ENCODE measurements around the gene TMEM178A. TPM values are rescaled to one million over a fixed set of nuclear protein-coding genes. Genes with fewer than 3 reads are reported as not detected.

The TMEM178A gene
- total RNA-seq, 2 donors from 2014 or later: 1.5 to 1.9 TPM

DNA sequence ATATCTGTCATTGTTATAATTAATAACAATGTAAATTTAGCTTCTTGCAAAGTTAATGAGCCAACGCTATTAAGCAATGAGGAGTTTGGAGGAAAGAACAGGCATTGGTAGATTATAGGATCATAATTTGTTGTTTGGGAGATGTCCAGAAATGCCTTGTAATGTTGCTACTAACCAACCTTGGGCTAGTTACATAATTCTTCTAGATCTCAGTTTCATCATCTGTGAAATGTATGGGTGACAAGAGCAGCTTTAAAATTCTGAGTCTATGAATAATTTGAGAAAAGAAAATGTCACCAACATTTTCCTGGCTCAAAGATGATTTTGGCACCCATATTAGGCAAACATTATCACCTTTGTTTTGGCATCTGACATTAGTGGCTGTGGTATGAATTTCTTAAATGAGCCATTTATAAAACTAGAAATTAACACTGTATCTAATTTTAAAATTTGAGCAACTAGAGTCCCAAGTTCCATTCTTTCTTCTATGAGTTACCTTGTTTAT, 2.9 kb downstream of the TMEM178A start:
- peaks cover 2 to 7% of the 10 kb centered on the region in 2 donors for H3K36me3 Mint-ChIP-seq (ENCODE audit: insufficient read depth in 2 of 2)
- no peaks in the 10 kb centered on the region for H3K9me3 Mint-ChIP-seq
- peaks cover 19% of the 10 kb centered on the region for H3K4me1 Mint-ChIP-seq (ENCODE audit: low read depth)
- ATAC-seq (replicated peaks in 1 of 2): no peak
- H3K4me3 Mint-ChIP-seq: no peak overlapping the region
- no peak overlapping the region for H3K27ac Mint-ChIP-seq
- peaks cover 83% of the 10 kb centered on the region for H3K27me3 Mint-ChIP-seq (ENCODE audit: low read depth)
- no peak for DNase-seq

DNA sequence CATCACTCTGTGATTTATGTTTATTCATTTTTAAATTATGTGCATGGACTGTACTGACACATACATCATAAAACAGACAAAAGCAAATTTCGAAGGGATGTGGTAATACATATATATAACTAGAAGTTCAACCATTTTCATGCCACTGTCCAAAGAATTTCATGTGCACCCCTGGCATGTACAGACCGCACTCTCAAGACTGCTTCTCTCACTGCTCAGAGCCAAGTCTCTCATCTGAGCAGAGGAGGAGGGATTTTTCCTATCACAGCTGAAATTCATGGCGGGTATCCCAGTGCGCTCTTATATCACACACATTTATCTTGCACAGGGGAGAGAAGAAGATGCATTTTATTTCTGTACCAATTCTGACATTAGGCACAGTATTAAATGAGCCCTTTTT, 5.9 kb downstream of the TMEM178A start:
- peaks cover 0 to 4% of the 10 kb centered on the region in 2 donors for H3K36me3 Mint-ChIP-seq (ENCODE audit: insufficient read depth in 2 of 2)
- no peak overlapping the region for H3K27ac Mint-ChIP-seq
- no peak overlapping the region for H3K4me3 Mint-ChIP-seq
- H3K9me3 Mint-ChIP-seq: no peaks in the 10 kb centered on the region
- no peak for DNase-seq
- peaks cover 7% of the 10 kb centered on the region for H3K4me1 Mint-ChIP-seq (ENCODE audit: low read depth)
- peaks cover 68% of the 10 kb centered on the region for H3K27me3 Mint-ChIP-seq (ENCODE audit: low read depth)
- no peak for ATAC-seq (replicated peaks in 1 of 2)

DNA sequence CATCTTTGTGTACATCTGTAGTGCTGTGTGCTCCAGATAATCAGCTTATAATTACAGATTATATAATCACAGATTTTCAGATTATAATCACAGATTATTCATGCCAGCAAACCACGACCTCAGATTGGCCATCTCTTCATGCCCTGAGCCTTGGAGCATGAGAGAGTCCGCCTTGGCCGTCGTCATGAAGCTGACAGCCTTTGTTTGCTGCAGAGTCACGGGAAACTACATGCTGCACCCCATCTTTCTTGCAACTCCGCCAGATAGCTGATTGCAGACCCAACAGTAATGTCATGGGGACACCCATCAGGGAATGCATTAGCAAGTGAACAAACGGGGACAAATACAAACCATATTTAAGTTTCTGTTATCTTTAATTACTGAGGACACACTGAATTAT, 7.3 kb downstream of the TMEM178A start:
- Mint-ChIP-seq H3K9me3 (no peaks in the 10 kb centered on the region), H3K4me3 (no peak overlapping the region), H3K4me1 (ENCODE audit: low read depth) (no peaks in the 10 kb centered on the region), H3K27me3 (ENCODE audit: low read depth) (peaks cover 63% of the 10 kb centered on the region), H3K36me3 (ENCODE audit: insufficient read depth in 2 of 2) (peaks cover 0 to 2% of the 10 kb centered on the region in 2 donors), H3K27ac (no peak overlapping the region)
- ATAC-seq (replicated peaks in 1 of 2) (no peak), DNase-seq (no peak)

DNA sequence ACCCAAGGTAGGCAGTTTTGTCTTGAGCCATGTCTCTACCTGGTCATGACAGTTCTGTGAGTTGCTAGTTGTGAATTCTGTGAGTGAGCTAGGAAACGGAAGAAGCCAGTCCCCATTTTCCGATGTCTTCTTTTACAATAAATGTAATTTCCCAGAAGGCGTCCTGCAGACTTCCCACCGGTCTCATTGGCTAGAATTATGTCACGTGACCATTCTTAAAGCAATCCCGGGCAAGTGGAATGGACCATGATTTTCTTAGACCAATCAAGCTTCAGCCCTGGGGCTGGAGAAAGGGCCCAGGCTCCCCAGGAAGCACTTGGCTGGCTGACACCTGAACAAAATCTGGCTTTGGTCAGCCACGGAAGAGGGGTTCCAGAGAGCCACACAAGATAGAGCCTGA, 10.6 kb downstream of the TMEM178A start:
- H3K27ac Mint-ChIP-seq: no peak overlapping the region
- ATAC-seq (replicated peaks in 1 of 2) (no peak), DNase-seq (no peak)
- peaks cover 0 to 2% of the 10 kb centered on the region in 2 donors for H3K36me3 Mint-ChIP-seq (ENCODE audit: insufficient read depth in 2 of 2)
- no peaks in the 10 kb centered on the region for H3K4me1 Mint-ChIP-seq (ENCODE audit: low read depth)
- no peaks in the 10 kb centered on the region for H3K9me3 Mint-ChIP-seq
- no peak overlapping the region for H3K4me3 Mint-ChIP-seq
- H3K27me3 Mint-ChIP-seq (ENCODE audit: low read depth): peaks cover 51% of the 10 kb centered on the region

DNA sequence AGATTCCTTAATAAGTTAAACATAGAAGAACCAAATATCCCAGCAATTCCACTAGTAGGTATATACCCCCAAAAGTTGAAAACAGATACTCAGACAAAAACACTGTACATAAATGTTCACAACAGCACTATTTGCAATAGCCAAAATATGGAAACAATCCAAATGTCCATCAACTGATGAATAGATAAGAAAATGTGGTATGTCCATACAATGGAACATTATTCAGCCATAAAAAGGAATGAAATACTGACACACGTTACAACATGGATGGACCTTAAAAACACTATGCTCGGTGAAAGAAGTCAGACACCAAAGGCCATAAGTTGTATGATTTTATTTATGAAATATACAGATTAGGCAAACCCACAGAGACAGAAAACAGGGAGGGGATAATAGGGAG, 12.5 kb downstream of the TMEM178A start:
- Mint-ChIP-seq H3K36me3 (ENCODE audit: insufficient read depth in 2 of 2) (peaks cover 0 to 2% of the 10 kb centered on the region in 2 donors), H3K9me3 (no peaks in the 10 kb centered on the region), H3K27me3 (ENCODE audit: low read depth) (peaks cover 36% of the 10 kb centered on the region), H3K27ac (no peak overlapping the region), H3K4me3 (no peak overlapping the region), H3K4me1 (ENCODE audit: low read depth) (no peaks in the 10 kb centered on the region)
- DNase-seq: no peak
- no peak for ATAC-seq (replicated peaks in 1 of 2)

DNA sequence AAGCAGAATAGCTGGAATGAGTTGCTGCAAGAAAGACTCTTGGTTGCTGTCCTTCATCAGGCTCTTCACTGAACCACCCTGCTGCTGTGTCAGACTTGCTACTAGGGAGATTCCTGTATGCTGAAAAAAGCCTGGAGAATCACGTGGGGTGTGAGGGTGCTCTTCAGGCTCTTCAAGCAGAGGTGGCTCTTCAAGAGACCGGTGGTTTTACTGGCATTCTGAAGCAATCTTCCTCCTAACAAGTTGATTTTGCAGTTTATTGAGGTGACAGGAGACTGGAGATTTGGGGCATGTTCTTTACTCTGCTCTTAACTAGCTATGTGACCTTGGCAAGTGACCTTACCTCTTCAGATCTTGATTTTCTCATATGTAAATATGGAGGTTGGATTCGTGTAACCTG, 14.1 kb downstream of the TMEM178A start:
- ATAC-seq (replicated peaks in 1 of 2): no peak
- Mint-ChIP-seq H3K4me3 (no peak overlapping the region), H3K9me3 (no peaks in the 10 kb centered on the region), H3K4me1 (ENCODE audit: low read depth) (no peaks in the 10 kb centered on the region), H3K27me3 (ENCODE audit: low read depth) (peaks cover 27% of the 10 kb centered on the region), H3K36me3 (ENCODE audit: insufficient read depth in 2 of 2) (peaks cover 0 to 2% of the 10 kb centered on the region in 2 donors), H3K27ac (no peak overlapping the region)
- no peak for DNase-seq

DNA sequence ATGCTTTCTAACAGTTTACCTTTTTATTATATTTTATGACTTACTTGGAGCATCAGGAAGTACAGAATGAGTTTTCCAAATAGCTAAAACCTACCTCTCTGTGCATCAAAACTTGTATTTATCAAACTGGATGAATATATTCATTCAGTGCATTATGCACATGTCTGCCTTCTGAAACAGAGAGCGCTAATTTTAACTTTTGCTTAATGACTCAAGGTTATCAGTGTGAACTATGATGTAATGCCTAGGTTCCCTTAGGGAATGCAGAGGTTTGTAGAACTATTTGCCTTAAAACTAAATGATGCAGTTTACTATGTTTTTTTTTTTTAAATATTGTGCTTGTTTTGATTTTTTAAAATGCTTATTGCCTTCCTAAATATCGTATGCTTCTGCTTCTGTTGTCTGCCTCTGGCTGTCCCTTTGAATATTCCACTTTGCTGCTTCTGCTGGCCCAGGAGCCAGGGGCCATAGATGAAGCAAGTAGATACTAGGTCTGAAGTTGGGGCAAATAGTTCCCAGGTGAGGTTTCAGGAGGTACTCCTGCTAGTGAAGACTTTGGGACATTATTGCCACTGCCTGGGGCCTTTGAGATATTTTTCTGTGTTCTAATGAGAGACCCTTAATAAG, 16.5 kb downstream of the TMEM178A start:
- H3K4me3 Mint-ChIP-seq: no peak overlapping the region
- H3K27ac Mint-ChIP-seq: no peak overlapping the region

DNA sequence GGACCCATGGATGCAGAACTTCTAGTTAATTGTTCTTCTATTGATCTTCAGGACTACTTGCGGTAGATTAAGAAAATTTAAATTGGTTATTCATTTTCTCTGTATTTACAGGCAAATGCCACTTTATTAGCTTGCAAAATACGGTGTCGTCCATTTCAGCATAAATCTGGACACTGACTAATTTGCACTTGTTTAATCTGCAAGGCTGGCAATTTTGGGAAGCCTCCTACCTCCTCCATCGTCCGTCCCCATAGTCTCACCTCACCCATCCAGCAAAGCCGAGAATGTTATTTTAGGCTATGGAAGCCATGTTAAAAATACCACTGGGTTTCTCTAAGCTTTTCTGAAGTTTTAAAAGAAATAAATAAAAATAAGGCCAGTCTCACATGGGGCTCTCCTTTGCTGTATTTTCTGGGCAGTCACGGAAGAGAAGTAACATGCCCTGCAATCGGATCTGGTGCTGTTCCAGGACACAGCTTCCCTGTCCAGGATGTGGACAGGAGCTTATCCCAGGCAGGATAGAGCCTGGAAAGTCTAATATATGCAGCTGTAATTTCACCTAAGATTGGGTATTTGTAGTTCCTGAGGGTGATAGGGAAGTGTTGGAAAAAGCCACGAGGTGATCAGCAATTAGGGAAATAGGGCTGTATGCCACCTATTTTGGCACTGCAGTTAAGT, 17.4 kb downstream of the TMEM178A start:
- ATAC-seq (replicated peaks in 1 of 2) (no peak), DNase-seq (no peak)
- H3K36me3 Mint-ChIP-seq (ENCODE audit: insufficient read depth in 2 of 2): no peaks in the 10 kb centered on the region
- no peaks in the 10 kb centered on the region for H3K9me3 Mint-ChIP-seq
- no peak overlapping the region for H3K4me3 Mint-ChIP-seq
- H3K27ac Mint-ChIP-seq: no peak overlapping the region
- peaks cover 26% of the 10 kb centered on the region for H3K27me3 Mint-ChIP-seq (ENCODE audit: low read depth)
- H3K4me1 Mint-ChIP-seq (ENCODE audit: low read depth): no peaks in the 10 kb centered on the region

More for the DNA sequence above, 16.5 kb downstream of the TMEM178A start:
- H3K4me1 Mint-ChIP-seq (ENCODE audit: low read depth): no peaks in the 10 kb centered on the region
- DNase-seq: no peak
- H3K36me3 Mint-ChIP-seq (ENCODE audit: insufficient read depth in 2 of 2): peaks cover 0 to 2% of the 10 kb centered on the region in 2 donors
- no peaks in the 10 kb centered on the region for H3K9me3 Mint-ChIP-seq
- H3K27me3 Mint-ChIP-seq (ENCODE audit: low read depth): peaks cover 33% of the 10 kb centered on the region
- no peak for ATAC-seq (replicated peaks in 1 of 2)

DNA sequence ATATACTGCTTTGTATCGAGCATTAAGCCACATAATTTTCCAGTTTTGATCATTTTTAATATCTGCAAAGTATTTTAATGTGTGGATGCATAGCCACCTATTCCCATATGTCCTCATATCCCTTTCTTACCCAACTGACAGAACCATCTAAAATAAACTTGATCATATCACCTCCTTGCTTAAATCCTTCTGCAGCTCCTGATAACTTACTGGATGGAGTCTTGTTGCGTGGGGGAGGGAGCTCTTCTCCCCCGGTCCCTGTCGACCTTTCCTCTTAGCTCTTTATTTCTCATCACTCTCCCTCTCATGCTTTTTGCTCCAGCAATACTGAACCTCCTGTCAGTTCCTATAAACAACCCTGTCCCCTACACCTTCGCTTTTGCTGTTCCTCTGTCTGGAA, 18.7 kb downstream of the TMEM178A start:
- peaks cover 26% of the 10 kb centered on the region for H3K27me3 Mint-ChIP-seq (ENCODE audit: low read depth)
- no peak overlapping the region for H3K4me3 Mint-ChIP-seq
- DNase-seq (no peak), ATAC-seq (replicated peaks in 1 of 2) (no peak)
- H3K4me1 Mint-ChIP-seq (ENCODE audit: low read depth): no peaks in the 10 kb centered on the region
- no peaks in the 10 kb centered on the region for H3K9me3 Mint-ChIP-seq
- H3K36me3 Mint-ChIP-seq (ENCODE audit: insufficient read depth in 2 of 2): no peaks in the 10 kb centered on the region
- H3K27ac Mint-ChIP-seq: no peak overlapping the region

DNA sequence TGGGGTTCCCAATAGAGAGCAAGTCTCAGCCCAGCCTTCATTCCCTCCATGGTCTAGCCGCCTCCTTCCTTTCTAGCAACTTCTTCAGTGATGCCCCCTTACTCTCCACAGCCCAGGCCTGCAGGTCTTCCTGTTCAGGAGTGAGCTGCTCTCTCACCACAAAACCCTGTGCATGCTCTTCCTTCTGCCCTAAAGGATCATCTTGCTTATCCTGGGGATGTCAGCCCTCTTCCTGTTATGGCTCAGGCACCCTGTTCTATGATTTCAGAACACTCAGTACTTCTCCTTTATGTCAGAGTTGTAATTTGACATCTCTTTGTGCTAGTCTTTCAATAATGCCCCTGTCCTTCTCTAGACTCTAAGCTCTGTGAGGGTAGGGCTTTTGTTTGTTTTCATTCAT, 19.4 kb downstream of the TMEM178A start:
- Mint-ChIP-seq H3K4me3 (no peak overlapping the region), H3K27ac (no peak overlapping the region), H3K9me3 (no peaks in the 10 kb centered on the region), H3K27me3 (ENCODE audit: low read depth) (peaks cover 26% of the 10 kb centered on the region), H3K4me1 (ENCODE audit: low read depth) (no peaks in the 10 kb centered on the region), H3K36me3 (ENCODE audit: insufficient read depth in 2 of 2) (no peaks in the 10 kb centered on the region)
- no peak for DNase-seq
- no peak for ATAC-seq (replicated peaks in 1 of 2)

DNA sequence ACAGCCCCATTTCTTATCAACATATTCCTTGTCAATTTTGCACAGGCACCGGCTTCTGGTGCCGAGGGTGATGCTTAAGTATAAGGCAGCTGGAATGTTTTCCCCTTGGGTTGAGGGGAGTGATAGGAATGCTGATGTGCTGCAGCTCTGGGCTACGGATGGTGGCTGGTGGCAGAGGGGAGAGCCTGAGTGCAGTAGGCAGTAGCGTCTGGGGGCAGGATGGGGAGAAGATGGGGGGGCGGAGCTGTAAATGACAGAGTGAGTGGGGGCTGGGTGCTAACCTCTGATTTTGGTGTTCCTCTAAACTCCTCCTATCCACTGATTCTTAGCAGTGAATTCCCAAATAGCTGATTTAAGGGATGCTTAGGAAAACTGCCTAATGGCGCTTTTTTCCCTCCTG, 20.7 kb downstream of the TMEM178A start:
- H3K27me3 Mint-ChIP-seq (ENCODE audit: low read depth): peaks cover 25% of the 10 kb centered on the region
- H3K36me3 Mint-ChIP-seq (ENCODE audit: insufficient read depth in 2 of 2): peaks cover 0 to 2% of the 10 kb centered on the region in 2 donors
- DNase-seq (no peak), ATAC-seq (replicated peaks in 1 of 2) (no peak)
- no peaks in the 10 kb centered on the region for H3K4me1 Mint-ChIP-seq (ENCODE audit: low read depth)
- H3K27ac Mint-ChIP-seq: no peak overlapping the region
- no peak overlapping the region for H3K4me3 Mint-ChIP-seq
- peaks cover 2 to 3% of the 10 kb centered on the region in 2 donors for H3K9me3 Mint-ChIP-seq

DNA sequence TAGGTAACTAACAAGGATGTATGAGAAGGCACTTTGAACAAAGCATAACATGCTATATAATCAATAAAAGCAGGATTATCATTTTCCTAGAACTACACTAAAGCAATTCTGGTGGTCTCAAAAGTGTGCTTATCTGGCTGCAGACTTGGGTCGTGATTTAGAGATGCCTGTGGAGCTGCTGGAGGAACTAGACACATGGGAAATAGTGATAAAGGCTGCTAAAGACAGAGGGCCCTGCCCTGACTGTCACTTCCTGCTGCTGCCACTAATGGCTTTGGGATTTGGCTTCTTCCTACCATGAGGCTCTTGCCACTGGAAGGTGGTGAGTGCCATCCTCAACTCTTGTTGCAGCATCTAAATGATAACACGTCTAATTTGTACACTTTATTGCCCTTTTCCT, 22.5 kb downstream of the TMEM178A start:
- DNase-seq (no peak), ATAC-seq (replicated peaks in 1 of 2) (no peak)
- no peak overlapping the region for H3K4me3 Mint-ChIP-seq
- peaks cover 30% of the 10 kb centered on the region for H3K27me3 Mint-ChIP-seq (ENCODE audit: low read depth)
- peaks cover 0 to 2% of the 10 kb centered on the region in 2 donors for H3K36me3 Mint-ChIP-seq (ENCODE audit: insufficient read depth in 2 of 2)
- H3K9me3 Mint-ChIP-seq: peaks cover 2 to 3% of the 10 kb centered on the region in 2 donors
- no peak overlapping the region for H3K27ac Mint-ChIP-seq
- H3K4me1 Mint-ChIP-seq (ENCODE audit: low read depth): no peaks in the 10 kb centered on the region

DNA sequence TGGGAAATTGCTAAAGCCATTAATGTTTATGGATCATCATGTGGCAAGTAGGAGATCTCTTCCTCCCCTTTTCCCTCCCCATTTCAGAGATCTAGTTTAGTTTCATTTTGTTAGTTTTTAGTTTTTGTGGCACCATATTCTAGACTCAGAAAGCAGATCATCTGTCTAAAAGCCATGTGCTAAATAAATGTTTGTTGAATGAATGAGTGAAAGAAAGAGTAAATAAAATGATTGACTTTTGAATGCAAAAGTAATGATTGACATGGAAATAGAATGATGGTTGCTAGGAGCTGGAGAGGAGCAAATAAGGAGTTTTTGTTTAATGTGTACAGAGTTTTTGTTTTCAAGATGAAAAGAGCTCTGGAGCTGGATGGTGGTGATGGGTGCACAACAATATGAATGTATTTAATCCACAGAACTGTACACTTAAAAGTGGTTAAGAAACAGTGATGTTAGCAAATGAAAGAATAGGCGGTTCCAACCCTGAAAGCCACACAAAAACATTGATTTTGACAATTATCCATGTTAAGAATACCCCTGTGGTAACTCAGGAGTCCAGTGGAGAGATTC, 23.6 kb downstream of the TMEM178A start:
- Mint-ChIP-seq H3K4me1 (ENCODE audit: low read depth) (no peaks in the 10 kb centered on the region), H3K9me3 (peaks cover 2 to 3% of the 10 kb centered on the region in 2 donors), H3K27me3 (ENCODE audit: low read depth) (peaks cover 30% of the 10 kb centered on the region), H3K27ac (no peak overlapping the region), H3K36me3 (ENCODE audit: insufficient read depth in 2 of 2) (peaks cover 0 to 2% of the 10 kb centered on the region in 2 donors), H3K4me3 (no peak overlapping the region)
- no peak for ATAC-seq (replicated peaks in 1 of 2)
- DNase-seq: no peak
